SK-N-SH treated with all-trans-retinoic acid at 6 μM for 48 hours (cell line): ENCODE results near the gene DYNC2H1.

ENCODE experiments used
- ARNTL ChIP-seq: fragments of 450-650 bp; formaldehyde crosslinking; IDR thresholded peaks from 2 replicates; pipeline ENCODE4 v1.5.0; 2020; ENCODE audit warnings: low read depth, mild to moderate bottlenecking, moderate library complexity, borderline replicate concordance
- CSDC2 ChIP-seq: fragments of 250-450 bp; sonication (Bioruptor Pico); IDR thresholded peaks from 2 replicates; pipeline ENCODE4 v1.5.0; 2020; ENCODE audit warnings: mild to moderate bottlenecking, moderate library complexity
- ESRRG ChIP-seq: fragments of 250-450 bp; sonication (Bioruptor Pico); IDR thresholded peaks from 2 replicates; pipeline ENCODE4 v1.6.1; 2021; ENCODE audit warnings: mild to moderate bottlenecking
- ISL1 ChIP-seq: fragments of 250-450 bp; sonication (Bioruptor Pico); IDR thresholded peaks from 2 replicates; pipeline ENCODE4 v2.1.2; 2022; ENCODE audit warnings: mild to moderate bottlenecking, moderate library complexity
- PPARA ChIP-seq: fragments of 250-450 bp; sonication (Bioruptor Pico); IDR thresholded peaks from 2 replicates; pipeline ENCODE4 v1.5.0; 2020; ENCODE audit warnings: mild to moderate bottlenecking, borderline replicate concordance
- RARB ChIP-seq: fragments of 250-450 bp; sonication (Bioruptor Pico); IDR thresholded peaks from 2 replicates; pipeline ENCODE4 v1.8.0; 2021; ENCODE audit warnings: mild to moderate bottlenecking, moderate library complexity
- SNAI2 ChIP-seq: fragments of 250-450 bp; sonication (Bioruptor Pico); IDR thresholded peaks from 2 replicates; pipeline ENCODE4 v1.5.0; 2020; ENCODE audit warnings: mild to moderate bottlenecking, moderate library complexity
- TCF4 ChIP-seq: fragments of 250-450 bp; sonication (Bioruptor Pico); IDR thresholded peaks from 2 replicates; pipeline ENCODE4 v1.8.0; 2021; ENCODE audit warnings: mild to moderate bottlenecking, moderate library complexity, borderline replicate concordance
- TOX ChIP-seq: fragments of 250-450 bp; sonication (Bioruptor Pico); IDR thresholded peaks from 2 replicates; pipeline ENCODE4 v1.8.0; 2021; ENCODE audit warnings: mild to moderate bottlenecking, moderate library complexity, borderline replicate concordance
- ZFP3 ChIP-seq: fragments of 250-450 bp; sonication (Bioruptor Pico); IDR thresholded peaks from 2 replicates; pipeline ENCODE4 v1.5.0; 2020; ENCODE audit warnings: mild to moderate bottlenecking, moderate library complexity
- ZFP30 ChIP-seq: fragments of 450-650 bp; formaldehyde crosslinking; IDR thresholded peaks from 2 replicates; pipeline ENCODE4 v1.5.0; 2022; ENCODE audit warnings: mild to moderate bottlenecking, moderate library complexity
- TF ChIP-seq, protein P1 (sequence below): fragments of 250-450 bp; sonication (Bioruptor Pico); IDR thresholded peaks from 2 replicates; pipeline ENCODE4 v1.5.1; 2020; ENCODE audit warnings: low read depth, mild to moderate bottlenecking, moderate library complexity
- TF ChIP-seq, protein P2 (sequence below): fragments of 250-450 bp; sonication (Bioruptor Pico); IDR thresholded peaks from 2 replicates; pipeline ENCODE4 v1.5.1; 2021; ENCODE audit warnings: mild to moderate bottlenecking, moderate library complexity
- TF ChIP-seq, protein P3 (sequence below): fragments of 250-450 bp; sonication (Bioruptor Pico); IDR thresholded peaks from 2 replicates; pipeline ENCODE4 v1.8.0; 2020; ENCODE audit warnings: mild to moderate bottlenecking, moderate library complexity, borderline replicate concordance

- TF ChIP-seq SNAI2 = no peak
- TF ChIP-seq ZFP3 (CRISPR knock-in tag) = no peak
- TF ChIP-seq, protein P1, sequence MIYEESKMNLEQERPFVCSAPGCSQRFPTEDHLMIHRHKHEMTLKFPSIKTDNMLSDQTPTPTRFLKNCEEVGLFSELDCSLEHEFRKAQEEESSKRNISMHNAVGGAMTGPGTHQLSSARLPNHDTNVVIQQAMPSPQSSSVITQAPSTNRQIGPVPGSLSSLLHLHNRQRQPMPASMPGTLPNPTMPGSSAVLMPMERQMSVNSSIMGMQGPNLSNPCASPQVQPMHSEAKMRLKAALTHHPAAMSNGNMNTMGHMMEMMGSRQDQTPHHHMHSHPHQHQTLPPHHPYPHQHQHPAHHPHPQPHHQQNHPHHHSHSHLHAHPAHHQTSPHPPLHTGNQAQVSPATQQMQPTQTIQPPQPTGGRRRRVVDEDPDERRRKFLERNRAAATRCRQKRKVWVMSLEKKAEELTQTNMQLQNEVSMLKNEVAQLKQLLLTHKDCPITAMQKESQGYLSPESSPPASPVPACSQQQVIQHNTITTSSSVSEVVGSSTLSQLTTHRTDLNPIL (CRISPR knock-in tag) = no peak
- TF ChIP-seq, protein P2, sequence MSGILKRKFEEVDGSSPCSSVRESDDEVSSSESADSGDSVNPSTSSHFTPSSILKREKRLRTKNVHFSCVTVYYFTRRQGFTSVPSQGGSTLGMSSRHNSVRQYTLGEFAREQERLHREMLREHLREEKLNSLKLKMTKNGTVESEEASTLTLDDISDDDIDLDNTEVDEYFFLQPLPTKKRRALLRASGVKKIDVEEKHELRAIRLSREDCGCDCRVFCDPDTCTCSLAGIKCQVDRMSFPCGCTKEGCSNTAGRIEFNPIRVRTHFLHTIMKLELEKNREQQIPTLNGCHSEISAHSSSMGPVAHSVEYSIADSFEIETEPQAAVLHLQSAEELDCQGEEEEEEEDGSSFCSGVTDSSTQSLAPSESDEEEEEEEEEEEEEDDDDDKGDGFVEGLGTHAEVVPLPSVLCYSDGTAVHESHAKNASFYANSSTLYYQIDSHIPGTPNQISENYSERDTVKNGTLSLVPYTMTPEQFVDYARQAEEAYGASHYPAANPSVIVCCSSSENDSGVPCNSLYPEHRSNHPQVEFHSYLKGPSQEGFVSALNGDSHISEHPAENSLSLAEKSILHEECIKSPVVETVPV (CRISPR knock-in tag) = no peak
- no peak for TF ChIP-seq ISL1 (CRISPR knock-in tag)
- TF ChIP-seq, protein P3, sequence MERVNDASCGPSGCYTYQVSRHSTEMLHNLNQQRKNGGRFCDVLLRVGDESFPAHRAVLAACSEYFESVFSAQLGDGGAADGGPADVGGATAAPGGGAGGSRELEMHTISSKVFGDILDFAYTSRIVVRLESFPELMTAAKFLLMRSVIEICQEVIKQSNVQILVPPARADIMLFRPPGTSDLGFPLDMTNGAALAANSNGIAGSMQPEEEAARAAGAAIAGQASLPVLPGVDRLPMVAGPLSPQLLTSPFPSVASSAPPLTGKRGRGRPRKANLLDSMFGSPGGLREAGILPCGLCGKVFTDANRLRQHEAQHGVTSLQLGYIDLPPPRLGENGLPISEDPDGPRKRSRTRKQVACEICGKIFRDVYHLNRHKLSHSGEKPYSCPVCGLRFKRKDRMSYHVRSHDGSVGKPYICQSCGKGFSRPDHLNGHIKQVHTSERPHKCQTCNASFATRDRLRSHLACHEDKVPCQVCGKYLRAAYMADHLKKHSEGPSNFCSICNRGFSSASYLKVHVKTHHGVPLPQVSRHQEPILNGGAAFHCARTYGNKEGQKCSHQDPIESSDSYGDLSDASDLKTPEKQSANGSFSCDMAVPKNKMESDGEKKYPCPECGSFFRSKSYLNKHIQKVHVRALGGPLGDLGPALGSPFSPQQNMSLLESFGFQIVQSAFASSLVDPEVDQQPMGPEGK = no peak
- TF ChIP-seq TCF4 (CRISPR knock-in tag) = no peak
- TF ChIP-seq PPARA (CRISPR knock-in tag) = no peak
- TF ChIP-seq TOX (CRISPR knock-in tag) = no peak
- TF ChIP-seq RARB = no peak
- TF ChIP-seq ARNTL (CRISPR knock-in tag) = no peak
- no peak for TF ChIP-seq CSDC2 (CRISPR knock-in tag)
- TF ChIP-seq ESRRG (CRISPR knock-in tag) = no peak
- TF ChIP-seq ZFP30 = no peak
These were observed 164.8 kb downstream of the DYNC2H1 start for GRCh38 chr11:103274025-103274424.
